HepG2 (cell line): ENCODE data around the gene CNPPD1. TPM values are rescaled to one million over a fixed set of nuclear protein-coding genes. Genes with fewer than 3 reads are reported as not detected.
A peak's percentile ranks its signal among the peaks of the same experiment; 100 is the strongest.

Experiments used
- ESRRA ChIP-seq: sonication (generic); formaldehyde crosslinking; IDR thresholded peaks from 2 replicates; pipeline ENCODE4 v1.5.1; 2020; ENCODE audit warnings: mild to moderate bottlenecking, low read depth, missing genetic modification reagents
- HDAC1 ChIP-seq: sonication (generic); formaldehyde crosslinking; IDR thresholded peaks from 2 replicates; pipeline ENCODE4 v1.5.1; 2020; ENCODE audit warnings: mild to moderate bottlenecking, missing genetic modification reagents
- HES4 ChIP-seq: sonication (generic); formaldehyde crosslinking; IDR thresholded peaks from 2 replicates; pipeline ENCODE4 v1.9.0; 2021; ENCODE audit warnings: mild to moderate bottlenecking, missing genetic modification reagents, borderline replicate concordance
- ISL2 ChIP-seq: sonication (generic); formaldehyde crosslinking; IDR thresholded peaks from 2 replicates; pipeline ENCODE4 v1.5.0; 2020; ENCODE audit warnings: missing genetic modification reagents
- JUN ChIP-seq: sonication (generic); formaldehyde crosslinking; IDR thresholded peaks from 2 replicates; pipeline ENCODE4 v1.4.0; 2020; ENCODE audit warnings: mild to moderate bottlenecking, missing genetic modification reagents
- KLF12 ChIP-seq: sonication (generic); formaldehyde crosslinking; IDR thresholded peaks from 2 replicates; pipeline ENCODE4 v1.4.0; 2020; ENCODE audit warnings: missing genetic modification reagents, borderline replicate concordance
- LCORL ChIP-seq, 2 experiments: fragments of 450-650 bp in 1 of 2; sonication (generic) in 1 of 2; formaldehyde crosslinking in 1 of 2; IDR thresholded peaks; 2 replicates each; pipeline versions ENCODE4 v1.5.0 to v1.6.1; 2017 to 2020; ENCODE audit warnings: antibody characterized with exemption in 1 of 2, missing genetic modification reagents in 1 of 2
- MIXL1 ChIP-seq: IDR thresholded peaks from 2 replicates; pipeline ENCODE4 v1.6.1; 2016
- NCOA1 ChIP-seq: sonication (generic); formaldehyde crosslinking; IDR thresholded peaks from 2 replicates; pipeline ENCODE4 v1.9.0; 2021; ENCODE audit warnings: missing genetic modification reagents
- NCOR1 ChIP-seq: fragments of 200-600 bp; sonication (generic); IDR thresholded peaks from 2 replicates; pipeline ENCODE4 v1.7.0; 2017; ENCODE audit warnings: antibody characterized with exemption, low read length, borderline replicate concordance
- NFE2L2 ChIP-seq: fragments of 150-350 bp; IDR thresholded peaks from 2 replicates; pipeline ENCODE4 v1.6.1; 2014; ENCODE audit warnings: low read length
- NFIC ChIP-seq: IDR thresholded peaks from 2 replicates; pipeline ENCODE4 v1.6.1; 2012; ENCODE audit warnings: mild to moderate bottlenecking, low read length, inconsistent platforms
- NFRKB ChIP-seq: fragments of 450-650 bp; IDR thresholded peaks from 2 replicates; pipeline ENCODE4 v1.6.1; 2017
- RCOR2 ChIP-seq: IDR thresholded peaks from 2 replicates; pipeline ENCODE4 v1.6.1; 2016; ENCODE audit warnings: missing biosample characterization, missing genetic modification reagents
- REPIN1 ChIP-seq: sonication (generic); formaldehyde crosslinking; IDR thresholded peaks from 2 replicates; pipeline ENCODE4 v1.8.0; 2022; ENCODE audit warnings: missing genetic modification reagents, low read depth, mild to moderate bottlenecking, borderline replicate concordance
- RNF2 ChIP-seq: fragments of 450-650 bp; conservative IDR thresholded peaks from 2 replicates; pipeline ENCODE4 v1.6.1; 2016; ENCODE audit warnings: low read depth
- SALL2 ChIP-seq: sonication (generic); formaldehyde crosslinking; IDR thresholded peaks from 2 replicates; pipeline ENCODE4 v1.8.1; 2023; ENCODE audit warnings: mild to moderate bottlenecking, missing genetic modification reagents, inconsistent platforms
- SIX4 ChIP-seq: sonication (generic); formaldehyde crosslinking; IDR thresholded peaks from 2 replicates; pipeline ENCODE4 v1.4.0; 2020; ENCODE audit warnings: missing genetic modification reagents
- SNAPC2 ChIP-seq: sonication (generic); formaldehyde crosslinking; IDR thresholded peaks from 2 replicates; pipeline ENCODE4 v1.8.1; 2022; ENCODE audit warnings: mild to moderate bottlenecking, missing genetic modification reagents
- SRY ChIP-seq: sonication (generic); formaldehyde crosslinking; IDR thresholded peaks from 2 replicates; pipeline ENCODE4 v1.8.0; 2022; ENCODE audit warnings: mild to moderate bottlenecking, missing genetic modification reagents
- STAT5B ChIP-seq: sonication (generic); formaldehyde crosslinking; IDR thresholded peaks from 2 replicates; pipeline ENCODE4 v1.4.0; 2020; ENCODE audit warnings: missing genetic modification reagents
- TBP ChIP-seq: sonication (generic); formaldehyde crosslinking; IDR thresholded peaks from 2 replicates; pipeline ENCODE4 v1.5.0; 2020; ENCODE audit warnings: missing genetic modification reagents
- U2AF2 ChIP-seq: fragments of 200-400 bp; formaldehyde crosslinking; IDR thresholded peaks from 2 replicates; pipeline ENCODE4 v1.6.1; 2017; ENCODE audit warnings: low read depth, mild to moderate bottlenecking, low read length
- YY1 ChIP-seq: IDR thresholded peaks from 2 replicates; pipeline ENCODE4 v1.6.1; 2011; ENCODE audit warnings: low read length, low read depth, moderate library complexity, mild to moderate bottlenecking; ENCODE audit not compliant: insufficient read depth, insufficient replicate concordance
- ZBTB46 ChIP-seq: sonication (generic); formaldehyde crosslinking; IDR thresholded peaks from 2 replicates; pipeline ENCODE4 v1.4.0; 2020; ENCODE audit warnings: mild to moderate bottlenecking, missing genetic modification reagents, borderline replicate concordance
- ZNF577 ChIP-seq: sonication (generic); formaldehyde crosslinking; IDR thresholded peaks from 2 replicates; pipeline ENCODE4 v1.4.0; 2020; ENCODE audit warnings: mild to moderate bottlenecking, low read depth, missing genetic modification reagents, borderline replicate concordance
- ZNF678 ChIP-seq: sonication (generic); formaldehyde crosslinking; IDR thresholded peaks from 2 replicates; pipeline ENCODE4 v1.4.0; 2020; ENCODE audit warnings: mild to moderate bottlenecking, missing genetic modification reagents
- polyA plus RNA-seq, 8 experiments: library from polyadenylated mRNA; depleted of rRNA in 3 of 8; stranded (reverse) in 7 of 8; unstranded in 1 of 8; fragments of >200 nt; fragmentation: Illumina TruSeq in 4 of 8; extraction: Trizol in 4 of 8; gene quantifications; 2 replicates each; pipeline versions ENCODE4 v1.2.1 to v1.2.3, GENCODE V29; 2011 to 2016; ENCODE audit warnings: low read depth in 4 of 8, missing spikeins in 1 of 8, mixed read lengths in 1 of 8; ENCODE audit not compliant: insufficient read depth in 1 of 8
- total RNA-seq, 5 experiments: library from RNA; depleted of rRNA; stranded (reverse); fragments of >200 nt; fragmentation: Illumina TruSeq; extraction: Trizol; gene quantifications; 2 replicates each; pipeline ENCODE4 v1.2.3, GENCODE V29; 2016; ENCODE audit warnings: low read depth in 1 of 5

The CNPPD1 gene
- total and polyA plus RNA-seq, 2 of the 13 experiments (the other 11 are each of a cell fraction or from before 2014, with no cell fraction given): 35.5 to 49.4 TPM

- TF ChIP-seq STAT5B (CRISPR knock-in tag) (no peak), TBP (no peak), RNF2 (peak; percentile 75; the same call in 1 of the 2 replicates), HDAC1 (CRISPR knock-in tag) (peak; percentile 35; the same call in 1 of the 2 replicates), REPIN1 (0 out of 2 replicates have a peak, but pooled peaks have one; percentile 37), U2AF2 (peak; percentile 68; the same call in 1 of the 2 replicates), NFE2L2 (no peak), RCOR2 (CRISPR knock-in tag) (no peak; the same call in 1 of the 2 replicates), ZNF577 (CRISPR knock-in tag) (0 out of 2 replicates have a peak, but pooled peaks have one; percentile 61), LCORL (IDR thresholded peaks at IDR 0.05) (no peak), LCORL (CRISPR knock-in tag; IDR thresholded peaks at IDR 0.05) (peak; percentile 86), MIXL1 (CRISPR knock-in tag) (no peak), SALL2 (CRISPR knock-in tag) (no peak; the same call in 1 of the 2 replicates), NCOA1 (CRISPR knock-in tag) (no peak), NFRKB (no peak), HES4 (CRISPR knock-in tag) (no peak), NFIC (peak; percentile 53; the same call in 1 of the 2 replicates), YY1 (peak; percentile 68), SNAPC2 (CRISPR knock-in tag) (0 out of 2 replicates have a peak, but pooled peaks have one; percentile 78), ISL2 (CRISPR knock-in tag) (no peak), SRY (CRISPR knock-in tag) (peak; percentile 48; the same call in 1 of the 2 replicates), NCOR1 (no peak; the same call in 1 of the 2 replicates), ZBTB46 (CRISPR knock-in tag) (no peak), ZNF678 (peak; percentile 55), ESRRA (peak; percentile 60; the same call in 1 of the 2 replicates), JUN (CRISPR knock-in tag) (peak; percentile 70; the same call in 1 of the 2 replicates), SIX4 (no peak), KLF12 (CRISPR knock-in tag) (no peak; the same call in 1 of the 2 replicates)
Measured at GRCh38 chr2:219177552-219178376, 1.0 kb upstream of the CNPPD1 start, which contains the start of gene RETREG2 (continued).
